NCI-H2081 treated with DMSO at 0.1 percent for 48 hours (cell line): ENCODE data around the gene ITGA1.

Experiments
- DNase-seq: peaks from one replicate; lab custom pipeline; 2025; lab: John Stamatoyannopoulos, UW

The ITGA1 gene

DNA sequence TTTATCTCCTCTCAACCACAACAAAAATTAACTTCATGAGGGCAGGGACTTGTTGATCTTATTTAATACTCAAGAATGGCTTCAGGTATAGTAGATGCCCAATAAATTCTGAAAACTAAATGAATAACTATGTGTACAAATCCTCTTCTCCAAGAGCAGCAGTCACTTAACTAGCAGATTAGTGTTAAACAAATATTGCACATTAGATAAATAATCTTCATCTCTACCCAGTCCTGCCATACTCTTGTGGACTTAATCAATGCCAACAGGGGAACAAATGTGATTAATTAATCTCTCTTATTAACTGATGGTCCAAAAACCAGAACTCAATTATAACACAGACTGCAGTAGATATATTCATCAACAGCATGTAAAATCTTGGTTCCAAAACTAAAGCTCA lies 15.0 kb upstream of the ITGA1 start:
- DNase-seq = no peak

DNA sequence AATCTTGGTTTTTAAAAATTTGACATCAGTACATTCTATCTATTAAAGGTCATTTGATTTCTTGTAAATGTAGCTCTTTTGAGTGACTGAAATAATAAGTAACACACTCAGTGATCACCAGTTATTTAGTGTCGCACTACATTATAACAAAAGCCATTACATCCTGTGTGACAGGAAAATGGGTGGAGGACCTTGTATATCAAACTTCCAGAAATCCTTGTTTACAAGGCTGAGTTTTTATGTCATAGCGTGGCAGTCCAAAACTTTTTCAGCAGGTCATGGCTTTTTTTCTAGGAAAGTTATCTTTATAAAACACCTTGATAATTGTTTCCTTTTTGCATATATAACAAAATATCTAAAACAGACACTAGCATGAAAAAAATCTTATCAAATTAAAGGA lies 14.4 kb upstream of the ITGA1 start:
- no peak for DNase-seq

DNA sequence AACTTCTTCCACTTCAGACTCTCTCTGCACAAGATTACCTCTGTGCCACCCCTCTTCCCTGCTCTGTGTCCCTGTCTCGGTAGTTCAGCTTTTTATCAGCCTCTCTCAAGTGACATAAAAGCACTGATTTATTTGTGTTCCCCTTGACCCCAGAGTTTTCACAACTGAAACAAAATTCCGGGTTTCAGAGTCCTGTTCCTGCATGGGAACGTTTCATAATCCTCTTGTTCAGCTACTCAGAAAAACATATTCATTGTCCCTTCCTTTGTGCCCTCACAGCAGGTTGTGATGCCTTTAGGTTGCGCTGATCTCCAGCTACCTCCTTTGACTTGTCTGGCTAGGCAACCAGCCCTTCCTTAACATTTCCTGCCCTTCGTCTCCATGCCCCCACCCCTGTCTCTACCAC lies 13.7 kb upstream of the ITGA1 start:
- no peak for DNase-seq

DNA sequence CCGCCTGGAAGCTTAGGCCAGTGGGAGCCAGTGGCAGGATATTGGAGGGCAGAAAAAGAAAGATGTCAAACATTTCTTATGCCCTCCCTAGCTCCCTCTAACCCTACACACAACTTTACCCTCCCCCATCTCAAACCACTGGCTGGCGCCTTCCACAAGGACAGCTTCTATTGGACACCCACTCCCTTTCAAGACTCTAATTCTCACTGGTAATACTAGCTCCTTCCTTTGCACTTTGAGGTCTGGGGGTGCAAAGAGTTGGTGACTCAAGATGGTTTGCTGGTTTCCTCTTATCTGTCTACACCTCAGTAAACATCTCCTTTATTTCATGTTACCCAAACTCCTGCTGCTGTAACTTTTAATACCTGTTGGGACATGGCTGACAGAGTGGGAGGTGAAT lies 11.6 kb upstream of the ITGA1 start:
- DNase-seq = no peak

DNA sequence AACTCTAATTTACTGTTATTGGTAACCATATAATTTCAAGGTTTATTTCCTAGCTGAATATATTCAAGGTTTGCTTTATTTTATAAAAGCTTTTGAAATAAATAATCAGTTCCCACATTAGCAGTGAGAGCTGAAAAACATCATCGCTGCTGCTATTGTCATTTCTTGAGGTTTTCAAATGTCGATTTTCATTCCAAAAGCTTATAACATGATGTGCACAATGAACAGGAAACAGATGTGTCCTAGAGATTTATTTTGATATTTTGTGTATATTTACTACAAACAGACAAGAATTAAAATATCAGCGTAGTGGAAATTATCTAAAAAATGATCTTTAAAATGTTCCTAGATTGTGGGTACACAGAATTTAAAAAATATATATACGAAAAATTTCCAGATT lies 10.5 kb upstream of the ITGA1 start:
- DNase-seq = no peak

DNA sequence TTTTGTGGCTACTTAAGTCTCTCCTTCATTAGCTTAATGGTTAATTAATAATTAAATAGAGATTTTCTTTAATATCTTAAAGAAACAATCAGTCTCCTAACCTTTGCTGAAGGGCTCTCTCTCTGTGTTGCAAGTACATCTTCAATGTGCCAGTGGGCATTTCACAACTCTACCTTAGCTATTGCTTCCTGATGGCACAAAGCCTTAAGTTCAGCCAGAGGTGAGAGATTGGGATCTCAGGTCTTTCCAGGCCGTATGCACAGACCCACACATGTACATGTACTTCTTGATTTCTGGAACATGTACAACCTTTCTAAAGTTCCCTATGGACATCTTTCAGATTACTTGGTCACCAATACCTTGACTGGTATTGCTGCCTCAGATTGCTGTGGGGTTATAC lies 8.9 kb upstream of the ITGA1 start:
- DNase-seq = no peak

DNA sequence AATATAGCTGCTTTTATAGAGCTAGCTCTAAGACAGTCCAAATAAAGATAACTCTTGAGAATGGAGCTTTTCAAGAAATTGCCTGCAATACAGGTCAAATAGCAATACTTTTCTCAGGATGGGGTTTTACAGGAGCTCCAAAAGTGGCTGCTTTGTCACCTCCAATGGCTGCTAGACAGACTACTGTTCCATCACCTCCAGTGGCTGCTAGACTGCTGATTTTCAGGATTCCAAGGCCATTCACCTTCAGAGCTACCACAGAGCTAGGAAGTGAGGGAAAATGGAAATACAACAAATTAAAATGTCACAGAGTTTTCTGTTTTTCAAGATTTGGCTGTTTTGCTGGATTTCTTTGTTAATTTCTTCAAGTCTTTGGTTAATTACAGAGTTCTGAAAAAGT lies 8.5 kb upstream of the ITGA1 start:
- no peak for DNase-seq

DNA sequence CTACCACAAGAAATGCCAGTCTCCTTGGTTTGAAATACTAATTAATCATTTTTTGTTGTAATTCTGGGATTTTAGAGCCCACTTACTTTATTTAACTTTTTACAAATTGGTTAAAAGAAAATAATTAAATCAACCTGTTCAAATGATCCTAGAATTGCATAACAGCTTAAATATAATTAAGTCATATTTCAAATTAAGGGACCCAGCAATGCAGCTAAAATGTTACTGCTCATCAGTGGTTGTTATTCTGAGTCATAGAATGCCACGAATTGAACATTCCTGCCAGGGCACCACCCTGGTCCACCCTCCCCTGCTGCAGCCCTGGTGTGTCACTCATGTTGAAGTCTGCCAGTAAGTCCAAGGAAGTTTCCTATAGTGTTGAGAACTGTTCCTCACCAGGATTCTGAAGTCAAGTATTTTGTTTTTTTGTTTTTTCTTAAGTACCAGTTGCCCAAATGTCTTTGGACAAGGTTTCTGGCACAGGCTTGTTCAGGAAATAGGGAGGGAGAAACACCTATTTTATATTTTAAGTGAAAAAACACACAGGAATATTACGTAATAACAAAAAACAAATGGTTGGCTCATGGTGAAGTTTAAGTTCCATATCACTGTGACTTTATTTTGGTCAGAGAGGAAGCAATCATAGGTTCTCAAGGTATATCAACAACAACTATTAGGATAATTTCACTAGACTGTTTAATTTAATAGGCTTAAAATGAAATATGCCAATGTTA lies 4.3 kb upstream of the ITGA1 start:
- no peak for DNase-seq

DNA sequence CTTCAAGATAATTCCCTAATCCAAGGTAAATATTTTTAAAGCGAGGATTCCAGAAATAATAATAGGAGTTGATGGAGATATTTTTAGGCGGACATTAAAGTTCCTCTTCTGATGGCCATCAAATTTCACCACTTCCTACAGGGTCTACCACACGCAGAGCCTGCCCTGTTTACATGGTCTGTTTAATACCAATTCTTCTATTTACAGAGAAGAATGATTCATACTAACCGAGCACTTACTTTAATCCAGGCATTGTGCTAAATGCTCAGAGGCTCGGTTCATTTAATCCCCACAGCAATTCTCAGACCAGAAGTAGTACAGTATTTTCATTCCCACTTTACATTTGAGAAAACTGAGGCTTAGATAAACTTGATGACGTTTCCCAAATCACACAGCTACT lies 3.0 kb upstream of the ITGA1 start:
- no peak for DNase-seq

DNA sequence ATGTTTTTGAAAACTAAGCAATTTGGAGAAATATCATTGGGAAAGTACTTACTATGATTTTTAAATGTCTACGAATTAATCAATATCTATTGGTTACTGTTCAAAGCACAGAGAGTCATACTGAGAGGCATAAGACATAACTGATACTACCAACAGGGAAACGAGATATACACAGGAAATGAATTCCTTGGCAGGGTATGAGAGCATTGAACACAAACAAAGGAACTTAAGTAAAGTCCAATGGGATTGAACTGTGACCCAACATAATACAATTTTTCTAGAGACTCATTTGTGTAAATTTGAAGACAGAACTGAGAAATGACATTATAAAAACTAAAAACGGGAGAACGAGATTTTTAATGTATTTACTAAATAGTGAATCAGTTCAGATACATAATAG lies 1.3 kb upstream of the ITGA1 start:
- DNase-seq = no peak

DNA sequence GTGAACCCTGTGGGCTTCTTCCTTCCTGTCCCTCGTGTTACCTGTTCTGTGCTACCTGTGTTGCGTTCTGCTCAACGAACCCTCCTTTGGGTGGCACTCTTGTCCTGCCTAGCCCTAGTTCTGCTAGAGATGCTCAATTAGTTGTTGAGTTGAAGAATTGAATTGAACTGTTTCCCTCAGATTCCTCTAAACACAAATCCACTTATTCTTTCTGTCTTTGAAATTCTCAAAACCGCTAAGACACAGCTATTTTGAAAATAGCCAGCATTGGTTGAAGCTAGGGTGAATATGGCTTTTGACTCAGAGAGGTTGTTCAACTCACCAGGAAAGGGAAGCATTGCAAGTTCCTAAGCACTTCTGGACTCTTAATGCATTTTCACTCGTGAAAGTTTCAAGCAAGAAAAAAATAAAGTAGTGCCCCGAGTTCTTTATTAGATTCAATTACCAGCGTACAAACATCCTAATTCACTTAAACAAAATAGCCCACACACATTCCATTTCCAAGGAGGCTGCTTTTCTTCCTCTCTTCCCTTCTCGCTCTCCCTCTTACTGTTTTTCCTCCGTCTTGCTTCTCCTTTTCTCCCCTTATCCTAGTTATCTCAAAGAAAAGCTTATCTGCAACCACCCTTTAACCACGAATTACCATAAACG lies 642 bp upstream of the ITGA1 start:
- no peak for DNase-seq

DNA sequence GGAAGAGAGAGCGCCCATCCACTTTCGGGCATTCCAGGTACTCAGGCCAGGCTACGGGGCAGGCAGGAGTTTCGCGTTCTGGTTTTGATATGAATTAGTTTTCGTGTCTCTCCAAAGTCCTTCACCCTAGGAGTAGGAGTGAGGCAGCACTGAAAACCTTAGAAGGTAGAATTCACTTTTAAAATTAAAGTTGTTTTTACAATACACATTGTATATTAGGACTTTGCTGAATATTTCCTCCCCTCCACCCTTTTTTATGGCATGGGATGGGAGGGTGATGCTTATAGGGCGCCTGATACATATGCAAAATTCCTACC lies 747 bp downstream of the ITGA1 start:
- DNase-seq = no peak

DNA sequence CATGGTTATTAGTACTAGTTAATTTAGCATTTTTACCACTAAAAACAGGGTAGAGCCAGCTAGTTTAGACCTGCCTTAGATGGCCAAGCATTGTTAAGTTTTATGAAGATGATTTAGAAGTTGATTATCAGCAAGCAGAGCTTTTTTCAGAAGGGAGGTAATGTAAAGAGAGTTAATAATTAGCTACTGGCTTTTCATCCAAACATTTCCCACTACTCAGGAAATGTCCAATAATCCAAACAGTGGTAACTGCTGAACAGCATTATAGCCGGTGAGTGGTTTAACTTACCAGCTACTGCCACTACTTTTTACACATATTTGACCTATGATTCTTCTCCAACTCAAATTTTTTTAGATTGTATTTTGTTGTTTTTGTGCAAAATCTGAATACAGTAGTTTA lies 1.7 kb downstream of the ITGA1 start:
- DNase-seq = no peak

DNA sequence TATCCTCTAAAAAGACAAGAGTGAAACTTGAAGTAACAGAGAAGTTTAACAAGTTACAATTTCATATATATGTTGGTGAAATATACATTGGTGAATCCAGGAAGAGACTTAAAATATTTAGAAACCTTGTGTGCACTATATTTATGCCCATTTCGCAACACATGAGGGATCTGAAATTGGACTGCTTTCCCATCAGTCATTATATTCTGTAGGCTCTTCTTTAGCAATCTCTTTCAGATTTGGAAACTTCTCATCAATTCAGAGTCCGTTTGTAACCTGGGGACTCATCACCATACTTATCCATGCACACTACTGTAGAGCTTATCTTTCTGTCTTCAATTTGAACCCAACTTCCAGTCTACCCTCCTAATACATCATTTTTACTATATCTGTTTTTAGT lies 2.1 kb downstream of the ITGA1 start:
- no peak for DNase-seq

DNA sequence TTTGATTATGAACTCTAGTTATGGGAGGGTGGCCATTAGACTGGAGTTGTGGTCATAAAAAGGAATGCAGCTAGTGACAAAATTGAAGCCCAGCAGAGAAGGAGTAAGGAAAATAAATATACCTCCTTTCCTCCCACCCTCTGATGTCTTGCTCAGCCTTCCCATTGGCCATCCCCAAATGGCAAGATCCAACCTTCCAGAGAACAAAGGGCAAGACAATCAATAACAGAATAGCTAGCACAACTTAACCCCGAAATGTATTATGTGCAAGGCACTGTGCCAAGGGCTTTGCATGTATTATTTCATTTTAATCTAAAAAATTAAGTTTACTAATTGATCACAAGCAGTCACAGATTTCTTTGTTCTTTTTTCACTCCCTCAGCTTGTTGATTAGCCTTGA lies 3.6 kb downstream of the ITGA1 start:
- no peak for DNase-seq

DNA sequence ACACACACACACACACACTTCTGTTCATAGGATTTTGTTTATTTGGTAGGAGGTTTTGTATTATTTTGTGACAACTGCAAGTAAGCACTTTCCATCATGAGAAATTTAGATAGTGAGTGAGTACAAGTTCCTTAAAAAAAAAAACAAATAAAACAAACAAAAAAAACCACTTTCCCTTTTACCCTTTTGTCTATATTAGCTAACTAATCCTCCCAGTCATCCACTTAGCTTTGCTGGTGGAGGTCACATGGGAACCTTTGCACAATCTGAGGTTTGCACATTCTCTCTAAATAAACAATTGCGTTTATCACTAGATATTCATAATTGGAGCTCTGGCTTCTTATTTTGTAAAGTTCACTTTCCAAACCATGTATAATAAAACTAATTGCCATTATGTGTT lies 6.8 kb downstream of the ITGA1 start:
- no peak for DNase-seq

DNA sequence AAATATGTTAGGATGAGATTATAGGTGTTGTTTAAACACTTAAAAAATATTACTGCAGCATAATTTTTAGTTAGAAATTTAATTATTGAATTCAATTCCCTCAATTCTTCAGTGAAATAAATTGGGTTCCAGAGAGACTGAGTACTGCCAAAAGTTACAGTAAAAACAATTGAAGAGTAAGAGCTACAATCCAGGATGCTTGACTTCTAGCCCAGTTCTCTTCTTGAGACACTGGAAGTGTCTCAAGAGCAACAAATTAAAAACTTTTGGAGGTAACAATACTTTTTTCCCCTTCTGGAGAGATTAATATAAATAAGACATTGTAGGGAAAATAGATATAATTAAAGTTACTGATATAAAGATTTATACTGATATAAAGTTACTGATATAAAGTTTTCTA lies 8.3 kb downstream of the ITGA1 start:
- no peak for DNase-seq

DNA sequence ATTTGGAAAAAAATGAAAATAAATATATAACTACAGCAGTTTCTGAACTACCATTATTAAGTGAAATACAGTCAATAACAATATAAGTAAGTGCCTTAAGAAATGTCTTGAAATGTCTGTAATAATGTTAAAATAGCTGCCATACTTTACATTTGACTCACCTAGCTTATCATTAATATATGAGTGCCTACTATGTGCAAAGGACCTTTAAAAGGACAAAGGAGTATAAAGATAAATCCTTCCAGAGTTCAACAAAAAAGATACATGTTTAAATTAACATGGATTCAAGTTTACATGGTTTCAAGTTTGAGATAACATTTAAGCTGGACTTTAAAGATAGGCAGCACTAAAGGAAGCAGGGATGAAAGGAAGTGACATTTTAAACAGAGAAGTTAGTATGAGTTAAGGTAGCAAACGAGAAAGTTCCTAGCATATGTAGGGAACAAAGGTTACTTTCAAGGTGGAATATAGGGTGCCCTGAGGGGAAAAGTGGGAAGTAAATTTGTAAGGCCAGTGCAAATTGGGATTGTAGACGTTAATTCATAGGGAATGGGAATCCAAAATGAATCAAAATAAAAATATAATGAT lies 8.9 kb downstream of the ITGA1 start:
- no peak for DNase-seq

DNA sequence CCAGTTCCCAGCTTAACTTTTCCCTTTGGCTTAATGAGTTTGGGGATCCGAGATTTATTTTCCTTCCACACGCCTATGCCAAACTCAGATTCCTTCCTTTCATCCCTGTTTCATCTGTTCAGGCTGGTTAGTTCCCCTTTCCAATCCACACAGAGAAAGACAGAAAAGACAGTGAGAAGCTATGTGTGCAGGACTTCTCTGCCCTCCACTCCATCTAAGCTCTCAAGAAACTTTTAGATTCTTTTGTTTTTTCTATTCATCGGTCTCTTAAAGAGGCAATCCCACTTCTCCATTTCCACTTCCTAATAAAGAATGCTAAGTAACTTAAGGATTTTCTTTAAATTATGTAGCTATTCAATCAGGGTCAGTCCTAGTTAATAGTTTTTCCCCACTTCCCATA lies 11.2 kb downstream of the ITGA1 start:
- DNase-seq = no peak

DNA sequence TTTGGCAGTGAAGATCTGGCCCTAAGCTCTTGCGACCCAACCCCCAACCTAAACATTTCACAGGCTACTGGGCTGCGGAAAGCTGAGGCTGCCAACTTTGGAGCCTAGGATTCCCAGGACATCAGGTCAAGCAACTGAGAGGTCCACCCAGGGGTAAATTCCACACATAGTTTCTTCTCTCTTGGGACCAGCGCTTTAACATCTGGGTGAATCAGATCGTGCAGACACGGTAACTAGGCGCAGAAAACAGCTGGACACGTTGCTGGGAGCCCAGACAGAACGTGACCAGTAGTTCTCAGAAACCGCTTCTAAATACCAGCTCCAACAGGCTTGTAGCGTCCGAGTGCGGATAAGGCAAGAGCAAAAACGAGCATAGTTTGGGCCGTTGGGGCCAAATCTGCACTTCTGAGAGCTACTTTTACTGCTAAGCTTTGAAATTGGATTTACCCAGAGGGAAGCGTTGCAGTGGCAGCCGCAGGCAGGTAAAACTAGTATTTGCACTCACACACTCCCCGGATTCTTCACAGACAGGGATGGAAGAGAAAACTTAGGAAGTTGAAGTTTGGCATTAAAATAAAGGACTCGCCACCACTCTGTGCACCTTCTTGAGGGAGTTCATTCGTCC lies 11.8 kb downstream of the ITGA1 start:
- no peak for DNase-seq

DNA sequence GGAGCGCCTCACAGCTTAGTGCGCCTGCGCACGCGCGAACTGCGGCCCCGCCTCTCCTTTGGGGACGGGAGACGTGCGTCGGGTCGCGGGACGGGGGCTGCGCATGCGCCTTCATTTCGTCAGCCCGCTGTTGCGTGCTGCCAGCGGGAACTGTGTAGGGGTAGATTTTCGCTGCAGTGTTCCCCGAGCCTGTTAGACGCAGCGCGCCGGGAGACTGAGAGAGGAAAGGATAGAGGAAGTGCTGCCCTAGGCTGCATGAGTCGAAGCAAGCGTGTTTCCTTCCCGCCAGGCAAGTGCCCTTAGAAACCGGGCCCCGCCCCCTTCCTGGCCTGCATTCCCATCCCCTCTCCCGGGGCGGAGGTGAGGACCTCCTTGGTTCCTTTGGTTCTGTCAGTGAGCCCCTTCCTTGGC lies 12.3 kb downstream of the ITGA1 start:
- peak; percentile 61 for DNase-seq

DNA sequence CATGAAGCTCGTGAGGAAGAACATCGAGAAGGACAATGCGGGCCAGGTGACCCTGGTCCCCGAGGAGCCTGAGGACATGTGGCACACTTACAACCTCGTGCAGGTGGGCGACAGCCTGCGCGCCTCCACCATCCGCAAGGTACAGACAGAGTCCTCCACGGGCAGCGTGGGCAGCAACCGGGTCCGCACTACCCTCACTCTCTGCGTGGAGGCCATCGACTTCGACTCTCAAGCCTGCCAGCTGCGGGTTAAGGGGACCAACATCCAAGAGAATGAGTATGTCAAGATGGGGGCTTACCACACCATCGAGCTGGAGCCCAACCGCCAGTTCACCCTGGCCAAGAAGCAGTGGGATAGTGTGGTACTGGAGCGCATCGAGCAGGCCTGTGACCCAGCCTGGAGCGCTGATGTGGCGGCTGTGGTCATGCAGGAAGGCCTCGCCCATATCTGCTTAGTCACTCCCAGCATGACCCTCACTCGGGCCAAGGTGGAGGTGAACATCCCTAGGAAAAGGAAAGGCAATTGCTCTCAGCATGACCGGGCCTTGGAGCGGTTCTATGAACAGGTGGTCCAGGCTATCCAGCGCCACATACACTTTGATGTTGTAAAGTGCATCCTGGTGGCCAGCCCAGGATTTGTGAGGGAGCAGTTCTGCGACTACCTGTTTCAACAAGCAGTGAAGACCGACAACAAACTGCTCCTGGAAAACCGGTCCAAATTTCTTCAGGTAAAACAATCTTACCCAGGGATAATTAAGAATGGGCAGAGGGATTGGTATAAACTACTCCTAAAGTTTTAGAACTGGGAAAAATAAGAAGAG lies 12.9 kb downstream of the ITGA1 start:
- DNase-seq = no peak

DNA sequence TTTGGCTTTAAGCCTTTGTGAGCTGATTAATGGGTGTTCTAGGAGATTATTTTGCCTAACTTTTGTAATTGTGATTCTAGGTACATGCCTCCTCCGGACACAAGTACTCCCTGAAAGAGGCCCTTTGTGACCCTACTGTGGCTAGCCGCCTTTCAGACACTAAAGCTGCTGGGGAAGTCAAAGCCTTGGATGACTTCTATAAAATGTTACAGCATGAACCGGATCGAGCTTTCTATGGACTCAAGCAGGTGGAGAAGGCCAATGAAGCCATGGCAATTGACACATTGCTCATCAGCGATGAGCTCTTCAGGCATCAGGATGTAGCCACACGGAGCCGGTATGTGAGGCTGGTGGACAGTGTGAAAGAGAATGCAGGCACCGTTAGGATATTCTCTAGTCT lies 13.6 kb downstream of the ITGA1 start:
- DNase-seq = no peak
